ENCODE measurements around the gene PRTFDC1.

- TF ChIP-seq CTCF (IDR thresholded peaks at IDR 0.05 in 4 of 5, conservative IDR thresholded peaks at IDR 0.05 in 1 of 5): no peak
- no peak for TF ChIP-seq POLR2A (IDR thresholded peaks at IDR 0.05)
Observed at GRCh38 chr10:24853661-24854060, 98.7 kb downstream of the PRTFDC1 start.
